ENCODE data around the gene CNTFR. TPM values are rescaled to one million over a fixed set of nuclear protein-coding genes. Genes with fewer than 3 reads are reported as not detected.
A peak's percentile ranks its signal among the peaks of the same experiment; 100 is the strongest.
"Not testable (repeated sequence)": the region's sequence is repeated elsewhere in the genome, so short reads cannot be mapped to it uniquely, and the experiment has no call there.

The CNTFR gene
- total RNA-seq (2014; rRNA removed; shearing (Covaris generic)), result not detected in 2 replicates

GRCh38 chr9:34589636-34590380 lies at the start of gene CNTFR:
CNTFR (minus strand) TSS chr9:34589724; CDS start chr9:34568981, 20,743 bp downstream.
- no peak for DNase-seq (ENCODE audit: low spot score)

- not testable (repeated sequence) for DNase-seq (ENCODE audit: low spot score)
Measured at GRCh38 chr9:34639322-34639721, 49.8 kb upstream of the CNTFR start.

- no peak for DNase-seq (ENCODE audit: low spot score)
Measured at GRCh38 chr9:34638138-34638445, 48.6 kb upstream of the CNTFR start.

GRCh38 chr9:34637356-34638137 lies 48.0 kb upstream of the CNTFR start, which contains the start of gene SIGMAR1:
SIGMAR1 (minus strand) TSS chr9:34637787; CDS start chr9:34637697, 90 bp downstream.
- DNase-seq (ENCODE audit: low spot score), result peak; percentile 94

- DNase-seq (ENCODE audit: low spot score), result peak; percentile 6
Measured at GRCh38 chr9:34636791-34637355, 47.3 kb upstream of the CNTFR start.

- DNase-seq (ENCODE audit: low spot score), result no peak
Measured at GRCh38 chr9:34635556-34635955, 46.0 kb upstream of the CNTFR start.

- DNase-seq (ENCODE audit: low spot score), result no peak
Measured at GRCh38 chr9:34634551-34635248, 45.2 kb upstream of the CNTFR start.

- peak; percentile 84 for DNase-seq (ENCODE audit: low spot score)
Measured at GRCh38 chr9:34633851-34634550, 44.5 kb upstream of the CNTFR start.

- DNase-seq (ENCODE audit: low spot score), result no peak
Measured at GRCh38 chr9:34633166-34633565, 43.6 kb upstream of the CNTFR start.

GRCh38 chr9:34630402-34631154 lies 41.1 kb upstream of the CNTFR start:
- DNase-seq (ENCODE audit: low spot score), result no peak

- no peak for DNase-seq (ENCODE audit: low spot score)
Measured at GRCh38 chr9:34629491-34629808, 39.9 kb upstream of the CNTFR start.

GRCh38 chr9:34628656-34629490 lies 39.3 kb upstream of the CNTFR start, which contains the start of gene ARID3C:
ARID3C (minus strand) TSS chr9:34629066; CDS start chr9:34628014, 1,052 bp downstream.
- peak; percentile 42 for DNase-seq (ENCODE audit: low spot score)

- no peak for DNase-seq (ENCODE audit: low spot score)
Measured at GRCh38 chr9:34627716-34628655, 38.5 kb upstream of the CNTFR start.

GRCh38 chr9:34625186-34625486 lies 35.6 kb upstream of the CNTFR start:
- DNase-seq (ENCODE audit: low spot score), result no peak

- no peak for DNase-seq (ENCODE audit: low spot score)
Measured at GRCh38 chr9:34624475-34625185, 35.1 kb upstream of the CNTFR start.

- no peak for DNase-seq (ENCODE audit: low spot score)
Measured at GRCh38 chr9:34623374-34624235, 34.1 kb upstream of the CNTFR start.

Data from HT-29 (cell line).